SU-DHL-6 (cell line): ENCODE results near the gene GNA14.
"Not testable (repeated sequence)": the region's sequence is repeated elsewhere in the genome, so short reads cannot be mapped to it uniquely, and the experiment has no call there.

Experiments
- H2AFZ ChIP-seq: fragments of 200-600 bp; sonication (generic); 2 replicates; pipeline ENCODE4 v1.6.1; 2014; ENCODE audit warnings: low read depth, mild to moderate bottlenecking, moderate library complexity, mixed read lengths, antibody characterized with exemption, low read length; ENCODE audit not compliant: severe bottlenecking
- H3F3A ChIP-seq: fragments of 200-600 bp; shearing (Covaris generic); 2 replicates; pipeline ENCODE4 v1.6.0; 2016; ENCODE audit warnings: antibody characterized with exemption, mild to moderate bottlenecking; ENCODE audit not compliant: insufficient read depth
- H3K27ac ChIP-seq: fragments of 200-600 bp; sonication (generic); 2 replicates; pipeline ENCODE4 v1.5.1; 2016; ENCODE audit warnings: low read depth, mild to moderate bottlenecking, low read length, moderate library complexity, mixed read lengths
- H3K27me3 ChIP-seq: fragments of 200-600 bp; sonication (generic), shearing (Covaris generic); 2 replicates; pipeline ENCODE4 v1.6.0; 2014; ENCODE audit warnings: mild to moderate bottlenecking, low read length
- H3K36me3 ChIP-seq: fragments of 200-600 bp; sonication (generic); 2 replicates; pipeline ENCODE4 v1.6.1; 2014; ENCODE audit warnings: mild to moderate bottlenecking, low read length, mixed read lengths
- H3K4me2 ChIP-seq: fragments of 300-600, 200-600 bp; shearing (Covaris generic), sonication (generic); 2 replicates; pipeline ENCODE4 v1.6.0; 2014; ENCODE audit warnings: low read length, low read depth, mild to moderate bottlenecking; ENCODE audit not compliant: poor library complexity, severe bottlenecking
- H3K4me3 ChIP-seq: fragments of 200-600 bp; sonication (generic); 2 replicates; pipeline ENCODE4 v1.5.1; 2014; ENCODE audit warnings: antibody characterized with exemption, low read length, mild to moderate bottlenecking, mixed read lengths; ENCODE audit not compliant: insufficient read depth, poor library complexity, severe bottlenecking
- H3K79me2 ChIP-seq: fragments of 200-600 bp; sonication (generic); 2 replicates; pipeline ENCODE4 v1.6.1; 2014; ENCODE audit warnings: mild to moderate bottlenecking, low read length, moderate library complexity; ENCODE audit not compliant: insufficient read depth
- H3K9ac ChIP-seq: fragments of 200-600 bp; sonication (generic); 2 replicates; pipeline ENCODE4 v1.7.0; 2014; ENCODE audit warnings: mild to moderate bottlenecking, low read length
- H3K9me2 ChIP-seq: fragments of 200-600 bp; sonication (generic); replicated peaks from 2 replicates; pipeline ENCODE4 v1.6.1; 2014; ENCODE audit warnings: low read length; ENCODE audit not compliant: insufficient read depth
- H3K9me3 ChIP-seq: fragments of 200-600 bp; sonication (generic); 2 replicates; pipeline ENCODE4 v1.6.1; 2014; ENCODE audit warnings: low read length, mixed read lengths; ENCODE audit not compliant: insufficient read depth
- H4K20me1 ChIP-seq: fragments of 200-600 bp; sonication (generic); 2 replicates; pipeline ENCODE4 v1.6.1; 2014; ENCODE audit warnings: low read depth, mild to moderate bottlenecking, antibody characterized with exemption, low read length, moderate library complexity, mixed read lengths
- EZH2phosphoT487 ChIP-seq: fragments of 200-600 bp; sonication (generic), shearing (Covaris generic); conservative IDR thresholded peaks from 2 replicates; pipeline ENCODE4 v1.6.1; 2018; ENCODE audit warnings: mild to moderate bottlenecking, antibody characterized with exemption, low read length, moderate library complexity, mixed read lengths
- TF ChIP-seq, protein P1 (sequence below): fragments of 200-600 bp; sonication (generic); IDR thresholded peaks from one replicate; pipeline ENCODE4 v1.5.1; 2017; ENCODE audit warnings: antibody characterized with exemption, mild to moderate bottlenecking, low read length, moderate library complexity; ENCODE audit not compliant: insufficient read depth, poor library complexity, severe bottlenecking

Gene GNA14

DNA sequence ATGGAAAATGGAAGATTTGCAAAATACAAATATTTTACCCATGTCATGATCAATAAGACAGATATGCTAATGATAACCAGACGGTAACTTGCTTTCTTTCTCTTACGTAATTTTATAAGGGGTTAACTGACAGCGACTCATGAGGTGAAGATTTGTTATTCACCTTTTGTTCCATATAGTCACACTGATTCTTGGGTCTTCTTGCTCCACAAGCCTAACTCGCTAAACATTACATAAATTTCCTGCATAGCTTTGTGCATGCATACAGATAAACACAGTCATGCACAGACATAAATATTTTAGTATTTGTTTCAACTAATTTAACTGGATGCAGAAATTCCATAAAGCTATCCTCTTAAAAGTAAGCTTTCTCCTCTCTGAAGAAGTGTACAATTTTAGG, 244.9 kb downstream of the GNA14 start:
- Histone ChIP-seq H3K9me3 (no peaks in the 10 kb centered on the region), H3K79me2 (no peaks in the 10 kb centered on the region), H3K9ac (no peak overlapping the region), H3K4me3 (no peak overlapping the region), H2AFZ (no peak overlapping the region), H4K20me1 (no peaks in the 10 kb centered on the region), H3K4me2 (no peak overlapping the region), H3K27me3 (no peaks in the 10 kb centered on the region), H3K36me3 (peaks cover 13% of the 10 kb centered on the region; the same call in 1 of the 2 replicates), H3K9me2 (no peaks in the 10 kb centered on the region), H3F3A (no peaks in the 10 kb centered on the region), H3K27ac (no peak overlapping the region)
- no peak for TF ChIP-seq EZH2phosphoT487
- TF ChIP-seq, protein P1, sequence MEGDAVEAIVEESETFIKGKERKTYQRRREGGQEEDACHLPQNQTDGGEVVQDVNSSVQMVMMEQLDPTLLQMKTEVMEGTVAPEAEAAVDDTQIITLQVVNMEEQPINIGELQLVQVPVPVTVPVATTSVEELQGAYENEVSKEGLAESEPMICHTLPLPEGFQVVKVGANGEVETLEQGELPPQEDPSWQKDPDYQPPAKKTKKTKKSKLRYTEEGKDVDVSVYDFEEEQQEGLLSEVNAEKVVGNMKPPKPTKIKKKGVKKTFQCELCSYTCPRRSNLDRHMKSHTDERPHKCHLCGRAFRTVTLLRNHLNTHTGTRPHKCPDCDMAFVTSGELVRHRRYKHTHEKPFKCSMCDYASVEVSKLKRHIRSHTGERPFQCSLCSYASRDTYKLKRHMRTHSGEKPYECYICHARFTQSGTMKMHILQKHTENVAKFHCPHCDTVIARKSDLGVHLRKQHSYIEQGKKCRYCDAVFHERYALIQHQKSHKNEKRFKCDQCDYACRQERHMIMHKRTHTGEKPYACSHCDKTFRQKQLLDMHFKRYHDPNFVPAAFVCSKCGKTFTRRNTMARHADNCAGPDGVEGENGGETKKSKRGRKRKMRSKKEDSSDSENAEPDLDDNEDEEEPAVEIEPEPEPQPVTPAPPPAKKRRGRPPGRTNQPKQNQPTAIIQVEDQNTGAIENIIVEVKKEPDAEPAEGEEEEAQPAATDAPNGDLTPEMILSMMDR, result no peak

DNA sequence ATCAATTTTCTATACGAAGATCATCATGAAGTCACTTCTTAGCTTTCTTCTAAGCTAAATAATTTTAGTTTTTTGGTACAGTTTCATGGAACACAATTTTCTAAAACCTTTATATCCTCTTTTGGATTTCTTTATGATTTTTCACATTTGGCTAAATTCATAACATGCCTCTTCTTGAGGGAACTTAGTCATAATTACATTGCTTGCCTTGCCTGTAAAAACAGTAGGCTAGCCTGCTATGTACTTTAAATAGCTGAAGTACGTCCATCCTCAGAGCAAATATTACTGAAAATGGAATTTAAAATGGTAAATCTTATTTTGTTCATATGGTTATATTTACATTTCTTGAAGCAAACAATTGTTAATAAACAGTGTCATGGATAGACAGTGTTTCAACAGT, 245.8 kb downstream of the GNA14 start:
- Histone ChIP-seq H3K9ac (no peak overlapping the region), H2AFZ (no peak overlapping the region), H3K4me2 (no peak overlapping the region), H3K4me3 (no peak overlapping the region), H3K27ac (no peak overlapping the region), H3K36me3 (0 out of 2 replicates have a peak, but pooled peaks cover 4% of the 10 kb centered on the region), H3K27me3 (no peaks in the 10 kb centered on the region), H3K9me2 (no peaks in the 10 kb centered on the region), H3K9me3 (no peaks in the 10 kb centered on the region), H3K79me2 (no peaks in the 10 kb centered on the region), H4K20me1 (no peaks in the 10 kb centered on the region), H3F3A (no peaks in the 10 kb centered on the region)
- no peak for TF ChIP-seq EZH2phosphoT487
- TF ChIP-seq, protein P1, result no peak

GRCh38 chr9:77399964-77400363, 248.2 kb downstream of the GNA14 start:
- H3K9me3 ChIP-seq, result no peaks in the 10 kb centered on the region
- no peaks in the 10 kb centered on the region for H3K79me2 ChIP-seq
- no peak overlapping the region for H2AFZ ChIP-seq
- H3K4me3 ChIP-seq, result no peak overlapping the region
- 0 out of 2 replicates have a peak, but pooled peaks cover 5% of the 10 kb centered on the region for H3F3A ChIP-seq
- H3K4me2 ChIP-seq, result no peak overlapping the region
- H3K9me2 ChIP-seq, result no peaks in the 10 kb centered on the region
- H4K20me1 ChIP-seq, result no peaks in the 10 kb centered on the region
- H3K9ac ChIP-seq, result no peak overlapping the region
- no peaks in the 10 kb centered on the region for H3K27me3 ChIP-seq
- H3K36me3 ChIP-seq, result no peaks in the 10 kb centered on the region
- H3K27ac ChIP-seq, result no peak overlapping the region
- TF ChIP-seq, protein P1, result no peak
- no peak for TF ChIP-seq EZH2phosphoT487

- not testable (repeated sequence) for H3F3A ChIP-seq, H3K79me2 ChIP-seq, H2AFZ ChIP-seq, H3K4me2 ChIP-seq, H3K9me3 ChIP-seq, H4K20me1 ChIP-seq, H3K9ac ChIP-seq, H3K36me3 ChIP-seq, H3K27ac ChIP-seq, H3K9me2 ChIP-seq, H3K4me3 ChIP-seq, H3K27me3 ChIP-seq
Observed at GRCh38 chr9:77398581-77398980, 249.5 kb downstream of the GNA14 start.
